SK-N-SH treated with all-trans-retinoic acid at 6 μM for 48 hours (cell line): ENCODE data around the gene THY1.
"Not testable (repeated sequence)": the region's sequence is repeated elsewhere in the genome, so short reads cannot be mapped to it uniquely, and the experiment has no call there.

Source experiments
- ATAC-seq: fragments of 200-7000 bp; cut with Tn5 transposase; 3 replicates; pipeline ENCODE4 v1.9.1; 2020; ENCODE audit warnings: mild to moderate bottlenecking, moderate library complexity
- ARNTL ChIP-seq: fragments of 450-650 bp; formaldehyde crosslinking; IDR thresholded peaks from 2 replicates; pipeline ENCODE4 v1.5.0; 2020; ENCODE audit warnings: low read depth, mild to moderate bottlenecking, moderate library complexity, borderline replicate concordance
- BACH2 ChIP-seq: fragments of 250-450 bp; sonication (Bioruptor Pico); IDR thresholded peaks from 2 replicates; pipeline ENCODE4 v1.9.0; 2021; ENCODE audit warnings: mild to moderate bottlenecking, borderline replicate concordance
- CREB5 ChIP-seq: fragments of 250-450 bp; sonication (Bioruptor Pico); IDR thresholded peaks from 2 replicates; pipeline ENCODE4 v1.5.1; 2020; ENCODE audit warnings: low read depth, mild to moderate bottlenecking, moderate library complexity
- CSDC2 ChIP-seq: fragments of 250-450 bp; sonication (Bioruptor Pico); IDR thresholded peaks from 2 replicates; pipeline ENCODE4 v1.5.0; 2020; ENCODE audit warnings: mild to moderate bottlenecking, moderate library complexity
- ESRRG ChIP-seq: fragments of 250-450 bp; sonication (Bioruptor Pico); IDR thresholded peaks from 2 replicates; pipeline ENCODE4 v1.6.1; 2021; ENCODE audit warnings: mild to moderate bottlenecking
- GLIS3 ChIP-seq: fragments of 250-450 bp; sonication (Bioruptor Pico); IDR thresholded peaks from 2 replicates; pipeline ENCODE4 v1.5.0; 2020; ENCODE audit warnings: mild to moderate bottlenecking, moderate library complexity
- ISL1 ChIP-seq: fragments of 250-450 bp; sonication (Bioruptor Pico); IDR thresholded peaks from 2 replicates; pipeline ENCODE4 v2.1.2; 2022; ENCODE audit warnings: mild to moderate bottlenecking, moderate library complexity
- OSR1 ChIP-seq: fragments of 250-450 bp; sonication (Bioruptor Pico); IDR thresholded peaks from 2 replicates; pipeline ENCODE4 v1.8.0; 2022; ENCODE audit warnings: moderate library complexity, mild to moderate bottlenecking, inconsistent platforms
- PATZ1 ChIP-seq: fragments of 250-450 bp; sonication (Bioruptor Pico); IDR thresholded peaks from 2 replicates; pipeline ENCODE4 v1.8.0; 2020; ENCODE audit warnings: mild to moderate bottlenecking, moderate library complexity, borderline replicate concordance
- POU6F1 ChIP-seq: fragments of 250-450 bp; sonication (Bioruptor Pico); IDR thresholded peaks from 2 replicates; pipeline ENCODE4 v1.8.0; 2021; ENCODE audit warnings: low read depth, mild to moderate bottlenecking, moderate library complexity, borderline replicate concordance
- PPARA ChIP-seq: fragments of 250-450 bp; sonication (Bioruptor Pico); IDR thresholded peaks from 2 replicates; pipeline ENCODE4 v1.5.0; 2020; ENCODE audit warnings: mild to moderate bottlenecking, borderline replicate concordance
- RARB ChIP-seq: fragments of 250-450 bp; sonication (Bioruptor Pico); IDR thresholded peaks from 2 replicates; pipeline ENCODE4 v1.8.0; 2021; ENCODE audit warnings: mild to moderate bottlenecking, moderate library complexity
- SNAI2 ChIP-seq: fragments of 250-450 bp; sonication (Bioruptor Pico); IDR thresholded peaks from 2 replicates; pipeline ENCODE4 v1.5.0; 2020; ENCODE audit warnings: mild to moderate bottlenecking, moderate library complexity
- TCF4 ChIP-seq: fragments of 250-450 bp; sonication (Bioruptor Pico); IDR thresholded peaks from 2 replicates; pipeline ENCODE4 v1.8.0; 2021; ENCODE audit warnings: mild to moderate bottlenecking, moderate library complexity, borderline replicate concordance
- TOX ChIP-seq: fragments of 250-450 bp; sonication (Bioruptor Pico); IDR thresholded peaks from 2 replicates; pipeline ENCODE4 v1.8.0; 2021; ENCODE audit warnings: mild to moderate bottlenecking, moderate library complexity, borderline replicate concordance
- TSHZ2 ChIP-seq: fragments of 250-450 bp; sonication (Bioruptor Pico); IDR thresholded peaks from 2 replicates; pipeline ENCODE4 v1.5.0; 2020; ENCODE audit warnings: mild to moderate bottlenecking, moderate library complexity
- ZC3H10 ChIP-seq: fragments of 250-450 bp; sonication (Bioruptor Pico); IDR thresholded peaks from 2 replicates; pipeline ENCODE4 v1.5.1; 2021; ENCODE audit warnings: mild to moderate bottlenecking, moderate library complexity
- ZFP3 ChIP-seq: fragments of 250-450 bp; sonication (Bioruptor Pico); IDR thresholded peaks from 2 replicates; pipeline ENCODE4 v1.5.0; 2020; ENCODE audit warnings: mild to moderate bottlenecking, moderate library complexity
- ZFP30 ChIP-seq: fragments of 450-650 bp; formaldehyde crosslinking; IDR thresholded peaks from 2 replicates; pipeline ENCODE4 v1.5.0; 2022; ENCODE audit warnings: mild to moderate bottlenecking, moderate library complexity
- ZNF565 ChIP-seq: fragments of 450-650 bp; formaldehyde crosslinking; conservative IDR thresholded peaks from 2 replicates; pipeline ENCODE4 v1.5.0; 2020; ENCODE audit warnings: low read depth, mild to moderate bottlenecking, moderate library complexity
- ZNF8 ChIP-seq: fragments of 450-650 bp; formaldehyde crosslinking; IDR thresholded peaks from 2 replicates; pipeline ENCODE4 v1.5.0; 2020; ENCODE audit warnings: mild to moderate bottlenecking, moderate library complexity

The THY1 gene

GRCh38 chr11:119445850-119446249, 22.9 kb upstream of the THY1 start:
- no peak for ATAC-seq

GRCh38 chr11:119445379-119445778, 22.4 kb upstream of the THY1 start:
- TF ChIP-seq GLIS3 (CRISPR knock-in tag) (no peak), BACH2 (CRISPR knock-in tag) (no peak), TSHZ2 (CRISPR knock-in tag) (no peak), ZC3H10 (CRISPR knock-in tag) (no peak), SNAI2 (no peak), PATZ1 (no peak), ISL1 (no peak), CSDC2 (CRISPR knock-in tag) (no peak), CREB5 (CRISPR knock-in tag) (no peak), ARNTL (CRISPR knock-in tag) (no peak), RARB (CRISPR knock-in tag) (no peak), ZFP3 (CRISPR knock-in tag) (no peak), PPARA (no peak), OSR1 (no peak), ESRRG (CRISPR knock-in tag) (no peak)
- no peak for ATAC-seq

More at GRCh38 chr11:119445850-119446249, 22.9 kb upstream of the THY1 start:
- no peak for TF ChIP-seq GLIS3 (CRISPR knock-in tag)
- no peak for TF ChIP-seq ZFP3 (CRISPR knock-in tag)
- TF ChIP-seq ZFP30 (CRISPR knock-in tag) = no peak
- TF ChIP-seq PATZ1 = no peak
- TF ChIP-seq TOX (CRISPR knock-in tag) = no peak
- no peak for TF ChIP-seq SNAI2

GRCh38 chr11:119441898-119442243, 18.9 kb upstream of the THY1 start:
- TF ChIP-seq CSDC2 (CRISPR knock-in tag) (no peak), ZNF565 (CRISPR knock-in tag) (no peak)
- no peak for ATAC-seq

- TF ChIP-seq ZFP3 (CRISPR knock-in tag) (no peak), ZNF8 (CRISPR knock-in tag) (no peak), ISL1 (no peak), CREB5 (CRISPR knock-in tag) (no peak), POU6F1 (no peak), TSHZ2 (CRISPR knock-in tag) (no peak), SNAI2 (no peak), RARB (CRISPR knock-in tag) (no peak), ZC3H10 (CRISPR knock-in tag) (no peak), ARNTL (CRISPR knock-in tag) (no peak), CSDC2 (CRISPR knock-in tag) (no peak), ZFP30 (CRISPR knock-in tag) (no peak), TOX (CRISPR knock-in tag) (no peak), TCF4 (CRISPR knock-in tag) (no peak), ZNF565 (CRISPR knock-in tag) (no peak), PPARA (no peak)
- ATAC-seq = no peak
Measured at GRCh38 chr11:119438599-119438998, 15.6 kb upstream of the THY1 start.

GRCh38 chr11:119437521-119437920, 14.5 kb upstream of the THY1 start:
- not testable (repeated sequence) for ATAC-seq
